Panc1 (cell line): ENCODE results near the gene PNMA6E.

ENCODE experiments used
- POLR2AphosphoS5 ChIP-seq: IDR thresholded peaks from 2 replicates; pipeline ENCODE4 v1.6.1; 2012; ENCODE audit warnings: mild to moderate bottlenecking, low read depth, low read length, moderate library complexity
- SIN3A ChIP-seq: IDR thresholded peaks from 2 replicates; pipeline ENCODE4 v1.6.1; 2012; ENCODE audit warnings: low read depth, mild to moderate bottlenecking, low read length, moderate library complexity, borderline replicate concordance; ENCODE audit not compliant: insufficient read depth
- TCF7L2 ChIP-seq: IDR thresholded peaks from 2 replicates; pipeline ENCODE4 v1.6.1; 2011; ENCODE audit warnings: mild to moderate bottlenecking, low read depth, low read length, inconsistent platforms
- TF ChIP-seq, protein P1 (sequence below): fragments of 450-650 bp; IDR thresholded peaks from 2 replicates; pipeline ENCODE4 v1.5.1; 2017; ENCODE audit warnings: mild to moderate bottlenecking
- TF ChIP-seq, protein P2 (sequence below), 2 experiments: IDR thresholded peaks; 2 replicates each; pipeline ENCODE4 v1.6.1; 2011 to 2012; ENCODE audit warnings: low read depth in 2 of 2, control low read depth in 1 of 2, low read length in 1 of 2, mild to moderate bottlenecking in 1 of 2, moderate library complexity in 1 of 2; ENCODE audit not compliant: insufficient read depth in 1 of 2

DNA sequence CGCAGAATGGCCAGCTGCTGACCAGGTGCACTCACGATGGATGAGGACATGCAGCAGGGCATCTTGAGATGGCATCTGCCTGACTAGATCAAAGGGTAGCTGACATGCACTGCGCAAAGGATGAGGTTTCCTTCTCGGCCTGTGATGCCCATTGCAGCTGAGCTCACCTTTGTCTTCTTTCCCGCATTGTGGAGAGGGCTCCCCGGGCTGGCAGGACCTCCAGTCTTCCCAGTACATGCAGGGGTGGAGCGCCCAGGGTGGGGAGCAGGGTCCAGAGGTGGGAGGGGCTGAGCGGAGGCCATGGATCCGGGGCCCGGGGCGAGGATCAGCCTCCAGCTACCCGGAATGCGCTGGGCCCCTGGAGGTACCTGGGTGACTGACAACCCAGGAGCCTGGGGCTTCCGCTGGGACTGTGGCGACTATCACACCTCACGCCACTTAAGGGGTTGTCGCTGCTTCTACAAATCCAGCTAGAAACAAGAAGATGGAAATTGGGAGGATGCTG lies 32.7 kb upstream of the PNMA6E start:
- TF ChIP-seq, protein P1, sequence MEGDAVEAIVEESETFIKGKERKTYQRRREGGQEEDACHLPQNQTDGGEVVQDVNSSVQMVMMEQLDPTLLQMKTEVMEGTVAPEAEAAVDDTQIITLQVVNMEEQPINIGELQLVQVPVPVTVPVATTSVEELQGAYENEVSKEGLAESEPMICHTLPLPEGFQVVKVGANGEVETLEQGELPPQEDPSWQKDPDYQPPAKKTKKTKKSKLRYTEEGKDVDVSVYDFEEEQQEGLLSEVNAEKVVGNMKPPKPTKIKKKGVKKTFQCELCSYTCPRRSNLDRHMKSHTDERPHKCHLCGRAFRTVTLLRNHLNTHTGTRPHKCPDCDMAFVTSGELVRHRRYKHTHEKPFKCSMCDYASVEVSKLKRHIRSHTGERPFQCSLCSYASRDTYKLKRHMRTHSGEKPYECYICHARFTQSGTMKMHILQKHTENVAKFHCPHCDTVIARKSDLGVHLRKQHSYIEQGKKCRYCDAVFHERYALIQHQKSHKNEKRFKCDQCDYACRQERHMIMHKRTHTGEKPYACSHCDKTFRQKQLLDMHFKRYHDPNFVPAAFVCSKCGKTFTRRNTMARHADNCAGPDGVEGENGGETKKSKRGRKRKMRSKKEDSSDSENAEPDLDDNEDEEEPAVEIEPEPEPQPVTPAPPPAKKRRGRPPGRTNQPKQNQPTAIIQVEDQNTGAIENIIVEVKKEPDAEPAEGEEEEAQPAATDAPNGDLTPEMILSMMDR, result no peak
- TF ChIP-seq TCF7L2 (no peak), POLR2AphosphoS5 (no peak), SIN3A (no peak)
- TF ChIP-seq, protein P2, sequence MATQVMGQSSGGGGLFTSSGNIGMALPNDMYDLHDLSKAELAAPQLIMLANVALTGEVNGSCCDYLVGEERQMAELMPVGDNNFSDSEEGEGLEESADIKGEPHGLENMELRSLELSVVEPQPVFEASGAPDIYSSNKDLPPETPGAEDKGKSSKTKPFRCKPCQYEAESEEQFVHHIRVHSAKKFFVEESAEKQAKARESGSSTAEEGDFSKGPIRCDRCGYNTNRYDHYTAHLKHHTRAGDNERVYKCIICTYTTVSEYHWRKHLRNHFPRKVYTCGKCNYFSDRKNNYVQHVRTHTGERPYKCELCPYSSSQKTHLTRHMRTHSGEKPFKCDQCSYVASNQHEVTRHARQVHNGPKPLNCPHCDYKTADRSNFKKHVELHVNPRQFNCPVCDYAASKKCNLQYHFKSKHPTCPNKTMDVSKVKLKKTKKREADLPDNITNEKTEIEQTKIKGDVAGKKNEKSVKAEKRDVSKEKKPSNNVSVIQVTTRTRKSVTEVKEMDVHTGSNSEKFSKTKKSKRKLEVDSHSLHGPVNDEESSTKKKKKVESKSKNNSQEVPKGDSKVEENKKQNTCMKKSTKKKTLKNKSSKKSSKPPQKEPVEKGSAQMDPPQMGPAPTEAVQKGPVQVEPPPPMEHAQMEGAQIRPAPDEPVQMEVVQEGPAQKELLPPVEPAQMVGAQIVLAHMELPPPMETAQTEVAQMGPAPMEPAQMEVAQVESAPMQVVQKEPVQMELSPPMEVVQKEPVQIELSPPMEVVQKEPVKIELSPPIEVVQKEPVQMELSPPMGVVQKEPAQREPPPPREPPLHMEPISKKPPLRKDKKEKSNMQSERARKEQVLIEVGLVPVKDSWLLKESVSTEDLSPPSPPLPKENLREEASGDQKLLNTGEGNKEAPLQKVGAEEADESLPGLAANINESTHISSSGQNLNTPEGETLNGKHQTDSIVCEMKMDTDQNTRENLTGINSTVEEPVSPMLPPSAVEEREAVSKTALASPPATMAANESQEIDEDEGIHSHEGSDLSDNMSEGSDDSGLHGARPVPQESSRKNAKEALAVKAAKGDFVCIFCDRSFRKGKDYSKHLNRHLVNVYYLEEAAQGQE (IDR thresholded peaks at IDR 0.05; ENCODE audit: insufficient read depth in 1 of 2, low read depth in 2 of 2, low read length in 1 of 2), result no peak
